Transverse colon (tissue), 4 donors: Measurements from ENCODE around the gene BCL11B. TPM values are rescaled to one million over a fixed set of nuclear protein-coding genes. Genes with fewer than 3 reads are reported as not detected.
"Not testable (repeated sequence)": the region's sequence is repeated elsewhere in the genome, so short reads cannot be mapped to it uniquely, and the experiment has no call there.

ENCODE experiments used
- DNase-seq: peaks from one replicate; pipeline ENCODE4 v3.0.0-alpha.2; 2019
- H3K27ac ChIP-seq, 4 donors: fragments of 200-600 bp; sonication (generic); 2 replicates each; pipeline ENCODE4 v1.5.1; 2016 to 2018; ENCODE audit warnings: inconsistent platforms in 4 of 4
- H3K27me3 ChIP-seq: fragments of 200-600 bp; sonication (generic); 2 replicates; pipeline ENCODE4 v1.5.1; 2017; ENCODE audit warnings: inconsistent platforms
- H3K36me3 ChIP-seq, 4 donors: fragments of 200-600 bp; sonication (generic); 2 replicates each; pipeline ENCODE4 v1.5.1; 2017 to 2019; ENCODE audit warnings: inconsistent platforms in 4 of 4
- H3K4me1 ChIP-seq, 4 donors: fragments of 200-600 bp; sonication (generic); 2 replicates each; pipeline ENCODE4 v1.5.1; 2017 to 2020; ENCODE audit warnings: inconsistent platforms in 4 of 4
- H3K4me3 ChIP-seq, 4 donors: fragments of 200-600 bp; sonication (generic); 1 replicate in 1 of 4; 2 replicates in 3 of 4; pipeline versions ENCODE4 v1.5.1 to v1.6.1; 2017 to 2019; ENCODE audit warnings: inconsistent platforms in 4 of 4
- H3K9me3 ChIP-seq, 2 donors: fragments of 200-600 bp; sonication (generic); 2 replicates each; pipeline ENCODE4 v1.5.1; 2017 to 2019; ENCODE audit warnings: inconsistent platforms in 2 of 2
- CTCF ChIP-seq, 5 experiments: fragments of 200-600 bp in 3 of 5; fragments of 450-650 bp in 2 of 5; sonication (generic) in 3 of 5; IDR thresholded peaks; 1 replicate in 2 of 5; 2 replicates in 3 of 5; pipeline ENCODE4 v1.5.1; 2016 to 2017; ENCODE audit warnings: antibody characterized with exemption in 5 of 5, inconsistent platforms in 3 of 5, mild to moderate bottlenecking in 2 of 5, moderate library complexity in 1 of 5
- EP300 ChIP-seq: sonication (generic); formaldehyde crosslinking; IDR thresholded peaks from one replicate; pipeline ENCODE4 v1.6.1; 2017; ENCODE audit warnings: antibody characterized with exemption, low read depth
- POLR2A ChIP-seq: fragments of 450-650 bp; IDR thresholded peaks from one replicate; pipeline ENCODE4 v1.6.1; 2016; ENCODE audit warnings: antibody characterized with exemption, mild to moderate bottlenecking, moderate library complexity
- POLR2AphosphoS5 ChIP-seq, 3 donors: sonication (generic); formaldehyde crosslinking; IDR thresholded peaks; one replicate each; pipeline ENCODE4 v1.6.1; 2016; ENCODE audit warnings: antibody characterized with exemption in 3 of 3
- WGBS, 2 donors: methylation state at CpG; one replicate each; pipeline ENCODE4 v1.1.5; 2018; ENCODE audit warnings: low coverage in 1 of 2; 5-methylcytosine and 5-hydroxymethylcytosine counted together
- in situ Hi-C, 4 donors: fragments of 200-750 bp; cut with MboI; loops; one replicate each; pipeline versions ENCODE4 v1.15.0 to v1.15.1; 2017; ENCODE audit warnings: low sequenced_read_pairs in 3 of 4, low pct_ligation_motif_present in 1 of 4, low pct_unique_long_range_greater_than_20kb in 1 of 4
- intact Hi-C: fragments of 100-400 bp; cut with DNase I; formaldehyde crosslinking; loops from one replicate; pipeline ENCODE4 v1.15.1; 2023; ENCODE audit warnings: low total_unique reads
- total RNA-seq, 4 donors: library from RNA; depleted of rRNA; stranded (reverse); fragments of >200 nt; gene quantifications; one replicate each; pipeline ENCODE4 v1.1.0, GENCODE V29; 2016

The BCL11B gene
- total RNA-seq, 4 donors from 2014 or later = 0.37 to 4.8 (median 3.7) TPM

- Histone ChIP-seq H3K27ac (no peak overlapping the region), H3K36me3 (no peaks in the 10 kb centered on the region), H3K4me1 (peaks cover 0 to 12% (median 8%) of the 10 kb centered on the region in 4 donors), H3K27me3 (no peaks in the 10 kb centered on the region), H3K4me3 (no peak overlapping the region), H3K9me3 (no peaks in the 10 kb centered on the region)
- WGBS, 2 donors = 89 to 92% methylated on average over 6 to 16 of the region's 16 CpGs
- intact Hi-C loops = no loop called here
- in situ Hi-C loops = no loop called here
- TF ChIP-seq POLR2AphosphoS5 (IDR thresholded peaks at IDR 0.05) (no peak), POLR2A (no peak), CTCF (IDR thresholded peaks at IDR 0.05) (no peak), EP300 (no peak)
- no peak for DNase-seq
These were observed 84.9 kb downstream of the BCL11B start for GRCh38 chr14:99186956-99187690.

GRCh38 chr14:99186336-99186735 lies 85.7 kb downstream of the BCL11B start:
- in situ Hi-C loops, H3K27ac ChIP-seq, H3K36me3 ChIP-seq, H3K27me3 ChIP-seq, H3K4me3 ChIP-seq, H3K4me1 ChIP-seq, H3K9me3 ChIP-seq, intact Hi-C loops, DNase-seq: not testable (repeated sequence)
- WGBS, 2 donors = 92 to 100% methylated on average over 3 to 8 of the region's 8 CpGs

- Histone ChIP-seq H3K27ac (no peak overlapping the region), H3K4me3 (no peak overlapping the region), H3K36me3 (no peaks in the 10 kb centered on the region), H3K4me1 (no peaks in the 10 kb centered on the region), H3K27me3 (no peaks in the 10 kb centered on the region), H3K9me3 (no peaks in the 10 kb centered on the region)
- no peak for DNase-seq
- TF ChIP-seq POLR2AphosphoS5 (IDR thresholded peaks at IDR 0.05) = no peak
- intact Hi-C loops (no loop called here), in situ Hi-C loops (no loop called here)
- WGBS, 2 donors = 88% methylated on average over 16 of the region's 16 CpGs; no CpG with 5 or more reads in 1 of the 2 donors
These were observed 86.4 kb downstream of the BCL11B start for GRCh38 chr14:99185436-99186068.

GRCh38 chr14:99183716-99184115 lies 88.3 kb downstream of the BCL11B start:
- Histone ChIP-seq H3K4me1 (peaks cover 0 to 10% (median 0%) of the 10 kb centered on the region in 4 donors), H3K9me3 (no peaks in the 10 kb centered on the region), H3K27me3 (no peaks in the 10 kb centered on the region), H3K27ac (no peak overlapping the region), H3K36me3 (no peaks in the 10 kb centered on the region), H3K4me3 (no peak overlapping the region)
- no peak for DNase-seq
- intact Hi-C loops = no loop called here
- 96 to 100% methylated on average over 2 to 8 of the region's 8 CpGs for WGBS, 2 donors
- in situ Hi-C loops = no loop called here
- TF ChIP-seq POLR2AphosphoS5 (IDR thresholded peaks at IDR 0.05) = no peak
- TF ChIP-seq EP300 = no peak
- TF ChIP-seq CTCF (IDR thresholded peaks at IDR 0.05) = no peak
- TF ChIP-seq POLR2A = no peak

GRCh38 chr14:99183311-99183710 lies 88.7 kb downstream of the BCL11B start:
- Histone ChIP-seq H3K9me3 (no peaks in the 10 kb centered on the region), H3K4me3 (no peak overlapping the region), H3K36me3 (no peaks in the 10 kb centered on the region), H3K4me1 (peaks cover 0 to 14% (median 0%) of the 10 kb centered on the region in 4 donors), H3K27ac (no peak overlapping the region), H3K27me3 (no peaks in the 10 kb centered on the region)
- DNase-seq = no peak
- in situ Hi-C loops (no loop called here), intact Hi-C loops (no loop called here)
- TF ChIP-seq POLR2AphosphoS5 (IDR thresholded peaks at IDR 0.05) (no peak), EP300 (no peak), CTCF (IDR thresholded peaks at IDR 0.05) (no peak), POLR2A (no peak)
- WGBS, 2 donors = 93 to 100% methylated on average over 2 to 12 of the region's 12 CpGs
